Chondrocyte (in vitro differentiated cells): ENCODE data around the gene PRKAR1B. TPM values are rescaled to one million over a fixed set of nuclear protein-coding genes. Genes with fewer than 3 reads are reported as not detected.

ENCODE experiments used
- DNase-seq: peaks from one replicate; pipeline ENCODE4 v3.0.0; 2021; ENCODE audit warnings: mixed read lengths, low spot score
- H3K27ac Mint-ChIP-seq: one replicate; pipeline ENCODE4 v1.8.0; 2021; ENCODE audit warnings: mild to moderate bottlenecking, moderate library complexity, mixed read lengths; ENCODE audit not compliant: unreplicated experiment
- H3K27me3 Mint-ChIP-seq: 2 replicates; pipeline ENCODE4 v1.8.0; 2021; ENCODE audit warnings: low read depth, mixed read lengths
- H3K36me3 Mint-ChIP-seq: 2 replicates; pipeline ENCODE4 v1.8.0; 2021; ENCODE audit warnings: low read depth, mixed read lengths
- H3K4me1 Mint-ChIP-seq: 2 replicates; pipeline ENCODE4 v1.8.0; 2021; ENCODE audit warnings: low read depth, mild to moderate bottlenecking, mixed read lengths
- H3K4me3 Mint-ChIP-seq: one replicate; pipeline ENCODE4 v1.8.0; 2021; ENCODE audit warnings: mild to moderate bottlenecking, moderate library complexity, mixed read lengths; ENCODE audit not compliant: unreplicated experiment
- H3K9me3 Mint-ChIP-seq: 2 replicates; pipeline ENCODE4 v1.8.0; 2021; ENCODE audit warnings: low read depth, mixed read lengths
- CTCF ChIP-seq: fragments of 200-600 bp; sonication (generic); IDR thresholded peaks from 2 replicates; pipeline ENCODE4 v1.5.0; 2021; ENCODE audit warnings: antibody characterized with exemption, mild to moderate bottlenecking, moderate library complexity
- total RNA-seq: library from RNA; stranded (reverse); gene quantifications from 3 replicates; pipeline ENCODE4 v1.2.1, GENCODE V29; 2021

The PRKAR1B gene
- total RNA-seq, 1 donor from 2014 or later = 7.7 TPM

- no peaks in the 10 kb centered on the region for H3K9me3 Mint-ChIP-seq
- peaks cover 44% of the 10 kb centered on the region for H3K4me1 Mint-ChIP-seq
- TF ChIP-seq CTCF = no peak
- H3K4me3 Mint-ChIP-seq = no peak overlapping the region
- H3K27ac Mint-ChIP-seq = peak overlapping the region; percentile 98
- H3K27me3 Mint-ChIP-seq = no peaks in the 10 kb centered on the region
- no peak for DNase-seq
- no peaks in the 10 kb centered on the region for H3K36me3 Mint-ChIP-seq
These were observed 123.7 kb downstream of the PRKAR1B start for GRCh38 chr7:603152-603951.

- H3K27me3 Mint-ChIP-seq = no peaks in the 10 kb centered on the region
- H3K9me3 Mint-ChIP-seq = no peaks in the 10 kb centered on the region
- no peak for TF ChIP-seq CTCF
- H3K36me3 Mint-ChIP-seq = no peaks in the 10 kb centered on the region
- peak; percentile 92 for DNase-seq
- H3K4me3 Mint-ChIP-seq = no peak overlapping the region
- H3K4me1 Mint-ChIP-seq = peaks cover 37% of the 10 kb centered on the region
- peak overlapping the region; percentile 98 for H3K27ac Mint-ChIP-seq
These were observed 124.5 kb downstream of the PRKAR1B start for GRCh38 chr7:602341-603141.

- H3K27me3 Mint-ChIP-seq = no peaks in the 10 kb centered on the region
- H3K9me3 Mint-ChIP-seq = no peaks in the 10 kb centered on the region
- peaks cover 37% of the 10 kb centered on the region for H3K4me1 Mint-ChIP-seq
- TF ChIP-seq CTCF = no peak
- no peak for DNase-seq
- H3K36me3 Mint-ChIP-seq = no peaks in the 10 kb centered on the region
- H3K4me3 Mint-ChIP-seq = no peak overlapping the region
- H3K27ac Mint-ChIP-seq = no peak overlapping the region
These were observed 125.3 kb downstream of the PRKAR1B start for GRCh38 chr7:601595-602340.

- no peak for DNase-seq
- no peaks in the 10 kb centered on the region for H3K36me3 Mint-ChIP-seq
- no peak for TF ChIP-seq CTCF
- no peaks in the 10 kb centered on the region for H3K9me3 Mint-ChIP-seq
- H3K4me1 Mint-ChIP-seq = peaks cover 37% of the 10 kb centered on the region
- H3K27me3 Mint-ChIP-seq = no peaks in the 10 kb centered on the region
- no peak overlapping the region for H3K27ac Mint-ChIP-seq
- H3K4me3 Mint-ChIP-seq = no peak overlapping the region
These were observed 126.0 kb downstream of the PRKAR1B start for GRCh38 chr7:601036-601594.
